ENCODE results near the gene IMMP2L. TPM values are rescaled to one million over a fixed set of nuclear protein-coding genes. Genes with fewer than 3 reads are reported as not detected.
A peak's percentile ranks its signal among the peaks of the same experiment; 100 is the strongest.

Gene IMMP2L
- polyA plus RNA-seq, 1 of the 3 experiments (the other 2 are of a cell fraction) = 10.7 TPM

- ChIA-PET POLR2A (no interaction called here), CTCF (interaction anchor here (1.4 kb wide), 3 partner anchors 9 to 318 kb away, joined by 3 to 5 read pairs (median 4); no protein-coding TSS in a partner anchor)
- no peaks in the 10 kb centered on the region for H3F3A ChIP-seq (replicated peaks; ENCODE audit: insufficient read depth)
- no peak overlapping the region for H3K4me3 ChIP-seq (ENCODE audit: low read depth in 2 of 2, low read length in 1 of 2)
- no peaks in the 10 kb centered on the region for H3K36me3 ChIP-seq (replicated peaks in 1 of 2; ENCODE audit: control insufficient read depth in 1 of 2, insufficient read depth in 2 of 2, low read length in 1 of 2)
- H3K79me2 ChIP-seq (ENCODE audit: insufficient read depth) = no peaks in the 10 kb centered on the region
- H3K27me3 ChIP-seq (ENCODE audit: insufficient read depth) = no peaks in the 10 kb centered on the region
- no peak overlapping the region for H3K27ac ChIP-seq (ENCODE audit: low read depth in 2 of 2, low read length in 1 of 2)
- H3K9ac ChIP-seq = no peak overlapping the region
- TF ChIP-seq RCOR1 (IDR thresholded peaks at IDR 0.05; ENCODE audit: low read length) = peak; percentile 36; the same call in 1 of the 2 replicates
- TF ChIP-seq RAD21 (IDR thresholded peaks at IDR 0.05; ENCODE audit: low read length) = 0 out of 2 replicates have a peak, but pooled peaks have one; percentile 9
- no peak for TF ChIP-seq EP300 (IDR thresholded peaks at IDR 0.05; ENCODE audit: borderline replicate concordance in 1 of 2, low read depth in 1 of 2, low read length in 1 of 2)
- H4K20me1 ChIP-seq (ENCODE audit: insufficient read depth) = no peaks in the 10 kb centered on the region
- no peaks in the 10 kb centered on the region for H3K9me2 ChIP-seq
- peaks cover 0 to 6% of the 10 kb centered on the region in 2 experiments; a peak in 2 of 4 replicates for H3K4me1 ChIP-seq (ENCODE audit: control insufficient read depth in 1 of 2, insufficient read depth in 2 of 2, low read depth in 1 of 2, low read length in 1 of 2)
- peak; percentile 2 for DNase-seq
- no peak overlapping the region for H2AFZ ChIP-seq (ENCODE audit: low read depth)
- H3K9me3 ChIP-seq = no peaks in the 10 kb centered on the region
- no peak overlapping the region for H3K4me2 ChIP-seq
These were observed 781.6 kb downstream of the IMMP2L start for GRCh38 chr7:110780712-110781111.

- Histone ChIP-seq H3K4me3 (ENCODE audit: low read depth in 2 of 2, low read length in 1 of 2) (no peak overlapping the region), H3K79me2 (ENCODE audit: insufficient read depth) (no peaks in the 10 kb centered on the region), H3K27ac (ENCODE audit: low read depth in 2 of 2, low read length in 1 of 2) (no peak overlapping the region), H3K4me2 (no peak overlapping the region), H3K9me2 (no peaks in the 10 kb centered on the region), H4K20me1 (ENCODE audit: insufficient read depth) (no peaks in the 10 kb centered on the region), H3K9ac (no peak overlapping the region), H2AFZ (ENCODE audit: low read depth) (no peak overlapping the region), H3K4me1 (ENCODE audit: control insufficient read depth in 1 of 2, insufficient read depth in 2 of 2, low read depth in 1 of 2, low read length in 1 of 2) (peaks cover 0 to 6% of the 10 kb centered on the region in 2 experiments; a peak in 3 of 4 replicates), H3K27me3 (ENCODE audit: insufficient read depth) (no peaks in the 10 kb centered on the region), H3F3A (replicated peaks; ENCODE audit: insufficient read depth) (no peaks in the 10 kb centered on the region), H3K36me3 (replicated peaks in 1 of 2; ENCODE audit: control insufficient read depth in 1 of 2, insufficient read depth in 2 of 2, low read length in 1 of 2) (no peaks in the 10 kb centered on the region), H3K9me3 (no peaks in the 10 kb centered on the region)
- 65% methylated on average over 3 of the region's 3 CpGs for WGBS (ENCODE audit: low lambda C conversion rate)
- ChIA-PET CTCF (interaction anchor here (0.7 to 1.4 kb wide), 2 partner anchors 8 to 14 kb away, joined by 3 to 4 read pairs; no protein-coding TSS in a partner anchor), POLR2A (no interaction called here)
- no peak for TF ChIP-seq MEF2A (IDR thresholded peaks at IDR 0.05; ENCODE audit: borderline replicate concordance, low read depth)
- TF ChIP-seq MXI1 (IDR thresholded peaks at IDR 0.05; ENCODE audit: low read depth, low read length) = no peak
- TF ChIP-seq TEAD4 (IDR thresholded peaks at IDR 0.05; ENCODE audit: borderline replicate concordance, insufficient read depth) = no peak
- TF ChIP-seq TCF12 (IDR thresholded peaks at IDR 0.05) = no peak
- no peak for TF ChIP-seq EZH2phosphoT487 (IDR thresholded peaks at IDR 0.05; ENCODE audit: borderline replicate concordance, low read depth)
- no peak for TF ChIP-seq TAF1 (IDR thresholded peaks at IDR 0.05; ENCODE audit: borderline replicate concordance, low read depth, low read length)
- TF ChIP-seq PBX3 (IDR thresholded peaks at IDR 0.05) = no peak
- TF ChIP-seq MAX (IDR thresholded peaks at IDR 0.05; ENCODE audit: low read depth) = no peak
- TF ChIP-seq RXRA (IDR thresholded peaks at IDR 0.05; ENCODE audit: borderline replicate concordance, low read depth) = no peak
- no peak for TF ChIP-seq FOSL2 (IDR thresholded peaks at IDR 0.05; ENCODE audit: borderline replicate concordance, low read depth)
- DNase-seq = no peak
These were observed 783.0 kb downstream of the IMMP2L start for GRCh38 chr7:110779339-110779738.

Measured in SK-N-SH (cell line).